H9 (cell line): ENCODE data around the gene NAE1. TPM values are rescaled to one million over a fixed set of nuclear protein-coding genes. Genes with fewer than 3 reads are reported as not detected.

ENCODE experiments used
- DNase-seq: peaks from one replicate; pipeline ENCODE4 v3.0.0-alpha.2; 2017
- H2AFZ ChIP-seq: one replicate; pipeline ENCODE4 v1.6.1; 2013; ENCODE audit warnings: mild to moderate bottlenecking, low read length, control low read depth, moderate library complexity
- H2AK5ac ChIP-seq: 2 replicates; pipeline ENCODE4 v1.6.1; 2013; ENCODE audit warnings: low read length, control low read depth, mixed read lengths; ENCODE audit not compliant: insufficient read length
- H2BK120ac ChIP-seq: one replicate; pipeline ENCODE4 v1.6.1; 2013; ENCODE audit warnings: low read depth, mild to moderate bottlenecking, low read length, control low read depth, inconsistent platforms; ENCODE audit not compliant: poor library complexity, severe bottlenecking
- H2BK12ac ChIP-seq: 2 replicates; pipeline ENCODE4 v1.6.1; 2013; ENCODE audit warnings: low read length, control low read depth, mixed read lengths, low read depth; ENCODE audit not compliant: insufficient read length
- H2BK15ac ChIP-seq: 2 replicates; pipeline ENCODE4 v1.6.1; 2013; ENCODE audit warnings: low read depth, low read length, control low read depth
- H2BK20ac ChIP-seq: one replicate; pipeline ENCODE4 v1.6.1; 2013; ENCODE audit warnings: low read depth, mild to moderate bottlenecking, low read length, control low read depth, inconsistent platforms; ENCODE audit not compliant: poor library complexity, severe bottlenecking
- H2BK5ac ChIP-seq: 2 replicates; pipeline ENCODE4 v1.6.1; 2013; ENCODE audit warnings: low read length, control low read depth, mixed read lengths; ENCODE audit not compliant: insufficient read length
- H3K14ac ChIP-seq: 2 replicates; pipeline ENCODE4 v1.6.1; 2013; ENCODE audit warnings: low read length, control low read depth; ENCODE audit not compliant: insufficient read depth
- H3K18ac ChIP-seq: 2 replicates; pipeline ENCODE4 v1.6.1; 2013; ENCODE audit warnings: low read depth, mild to moderate bottlenecking, mixed read lengths, low read length, control low read depth; ENCODE audit not compliant: insufficient read length
- H3K23ac ChIP-seq: 2 replicates; pipeline ENCODE4 v1.6.1; 2013; ENCODE audit warnings: low read length, control low read depth, mixed read lengths, low read depth; ENCODE audit not compliant: insufficient read length
- H3K23me2 ChIP-seq: 2 replicates; pipeline ENCODE4 v1.6.1; 2013; ENCODE audit warnings: low read depth, mild to moderate bottlenecking, mixed read lengths, low read length, control low read depth; ENCODE audit not compliant: insufficient read length, poor library complexity, severe bottlenecking
- H3K27ac ChIP-seq: 2 replicates; pipeline ENCODE4 v1.5.1; 2013; ENCODE audit warnings: low read length, control low read depth, mixed read lengths, low read depth; ENCODE audit not compliant: insufficient read length
- H3K27me3 ChIP-seq: 2 replicates; pipeline ENCODE4 v1.6.1; 2013; ENCODE audit warnings: low read length, control low read depth, inconsistent platforms; ENCODE audit not compliant: insufficient read depth
- H3K4ac ChIP-seq: 2 replicates; pipeline ENCODE4 v1.6.1; 2013; ENCODE audit warnings: low read depth, mild to moderate bottlenecking, control low read depth, inconsistent platforms, low read length, moderate library complexity
- H3K4me1 ChIP-seq: 2 replicates; pipeline ENCODE4 v1.6.1; 2013; ENCODE audit warnings: low read length, control low read depth, inconsistent platforms; ENCODE audit not compliant: insufficient read depth
- H3K4me2 ChIP-seq: 2 replicates; pipeline ENCODE4 v1.6.1; 2013; ENCODE audit warnings: low read length, control low read depth, mixed read lengths; ENCODE audit not compliant: insufficient read length, insufficient read depth
- H3K56ac ChIP-seq: 2 replicates; pipeline ENCODE4 v1.6.1; 2013; ENCODE audit warnings: low read depth, mild to moderate bottlenecking, mixed read lengths, low read length, control low read depth; ENCODE audit not compliant: insufficient read length
- H3K79me1 ChIP-seq: 2 replicates; pipeline ENCODE4 v1.6.1; 2013; ENCODE audit warnings: low read depth, mild to moderate bottlenecking, moderate library complexity, low read length, control low read depth, inconsistent platforms; ENCODE audit not compliant: insufficient read depth, poor library complexity, severe bottlenecking
- H3K79me2 ChIP-seq: 2 replicates; pipeline ENCODE4 v1.6.1; 2013; ENCODE audit warnings: low read length, control low read depth, inconsistent platforms; ENCODE audit not compliant: insufficient read depth
- H3K9ac ChIP-seq: 2 replicates; pipeline ENCODE4 v1.6.1; 2013; ENCODE audit warnings: low read length, control low read depth, mixed read lengths; ENCODE audit not compliant: insufficient read length; ENCODE audit errors: extremely low read depth
- H3K9me3 ChIP-seq: one replicate; pipeline ENCODE4 v1.6.1; 2013; ENCODE audit warnings: low read depth, low read length, inconsistent platforms; ENCODE audit not compliant: control insufficient read depth
- H3T11ph ChIP-seq: one replicate; pipeline ENCODE4 v1.6.1; 2013; ENCODE audit warnings: mild to moderate bottlenecking, low read length, control low read depth, inconsistent platforms
- H4K20me1 ChIP-seq: one replicate; pipeline ENCODE4 v1.6.1; 2013; ENCODE audit not compliant: control insufficient read depth, insufficient read length, insufficient read depth
- H4K5ac ChIP-seq: 2 replicates; pipeline ENCODE4 v1.6.1; 2013; ENCODE audit warnings: low read depth, mild to moderate bottlenecking, mixed read lengths, low read length, control low read depth; ENCODE audit not compliant: insufficient read length
- H4K8ac ChIP-seq: replicated peaks from 2 replicates; pipeline ENCODE4 v1.6.1; 2013; ENCODE audit warnings: low read length, control low read depth, mixed read lengths, low read depth; ENCODE audit not compliant: insufficient read length
- H4K91ac ChIP-seq: 2 replicates; pipeline ENCODE4 v1.6.1; 2013; ENCODE audit warnings: low read depth, mild to moderate bottlenecking, moderate library complexity, mixed read lengths, low read length, control low read depth; ENCODE audit not compliant: insufficient read length
- H3K27ac Mint-ChIP-seq, 3 experiments: 2 replicates in 2 of 3; 3 replicates in 1 of 3; pipeline ENCODE4 v1.8.0; 2020 to 2021; ENCODE audit warnings: mixed read lengths in 3 of 3, mild to moderate bottlenecking in 1 of 3, moderate library complexity in 1 of 3
- H3K27me3 Mint-ChIP-seq: 2 replicates; pipeline ENCODE4 v1.8.0; 2021; ENCODE audit warnings: low read depth, mild to moderate bottlenecking, moderate library complexity, mixed read lengths
- H3K36me3 Mint-ChIP-seq, 3 experiments: 2 replicates in 2 of 3; 3 replicates in 1 of 3; pipeline ENCODE4 v1.8.0; 2020 to 2021; ENCODE audit warnings: low read depth in 3 of 3, mixed read lengths in 3 of 3; ENCODE audit not compliant: insufficient read depth in 1 of 3
- H3K4me1 Mint-ChIP-seq, 2 experiments: 2 replicates each; pipeline ENCODE4 v1.8.0; 2020; ENCODE audit warnings: mixed read lengths in 2 of 2
- H3K4me3 Mint-ChIP-seq, 2 experiments: 2 replicates in 1 of 2; 3 replicates in 1 of 2; pipeline ENCODE4 v1.8.0; 2020 to 2021; ENCODE audit warnings: mild to moderate bottlenecking in 2 of 2, mixed read lengths in 2 of 2, moderate library complexity in 1 of 2
- H3K9me3 Mint-ChIP-seq, 2 experiments: 2 replicates in 1 of 2; 3 replicates in 1 of 2; pipeline ENCODE4 v1.8.0; 2020; ENCODE audit warnings: mild to moderate bottlenecking in 2 of 2, mixed read lengths in 2 of 2, moderate library complexity in 1 of 2
- CTCF ChIP-seq: fragments of 200-600 bp; sonication (generic); conservative IDR thresholded peaks from 3 replicates; pipeline ENCODE4 v1.8.0; 2021; ENCODE audit warnings: antibody characterized with exemption, mild to moderate bottlenecking
- WGBS: extraction: QIAGEN DNeasy Blood & Tissue Kit; methylation state at CpG from one replicate; pipeline ENCODE4 v1.1.7; 2013; ENCODE audit warnings: missing lambda C conversion rate, low lambda C conversion rate, mixed read lengths; ENCODE audit not compliant: insufficient read length; ENCODE audit errors: extremely low coverage; 5-methylcytosine and 5-hydroxymethylcytosine counted together
- total RNA-seq: library from RNA; stranded (reverse); gene quantifications from 2 replicates; pipeline ENCODE4 v1.2.1, GENCODE V29; 2021

NAE1 gene
- total RNA-seq, 1 experiment from 2014 or later, result 144 TPM

GRCh38 chr16:66786551-66786950 lies 44.2 kb downstream of the NAE1 start:
- H2BK12ac ChIP-seq, result no peak overlapping the region
- no peaks in the 10 kb centered on the region for H3K9me3 ChIP-seq
- Mint-ChIP-seq H3K36me3 (no peaks in the 10 kb centered on the region), H3K27me3 (no peaks in the 10 kb centered on the region), H3K9me3 (no peaks in the 10 kb centered on the region), H3K27ac (no peak overlapping the region), H3K4me1 (no peaks in the 10 kb centered on the region), H3K4me3 (no peak overlapping the region)
- no peak overlapping the region for H3K14ac ChIP-seq
- H2AFZ ChIP-seq, result no peak overlapping the region
- no peak overlapping the region for H3K4me2 ChIP-seq
- DNase-seq, result no peak
- no peak overlapping the region for H3K56ac ChIP-seq
- no peak overlapping the region for H3K18ac ChIP-seq
- H4K20me1 ChIP-seq, result no peaks in the 10 kb centered on the region
- no peak overlapping the region for H2BK15ac ChIP-seq
- no peak overlapping the region for H4K5ac ChIP-seq
- no peak overlapping the region for H3K27ac ChIP-seq
- no peak overlapping the region for H2BK5ac ChIP-seq
- no CpG with 5 or more reads among the region's 3 CpGs for WGBS
- no peaks in the 10 kb centered on the region for H3K27me3 ChIP-seq
- no peaks in the 10 kb centered on the region for H3K4me1 ChIP-seq
- no peaks in the 10 kb centered on the region for H3K23me2 ChIP-seq
- H4K8ac ChIP-seq, result no peak overlapping the region
- H3K4ac ChIP-seq, result no peak overlapping the region
- H3T11ph ChIP-seq, result no peak overlapping the region
- H3K79me2 ChIP-seq, result no peaks in the 10 kb centered on the region
- H3K79me1 ChIP-seq, result no peaks in the 10 kb centered on the region
- H3K23ac ChIP-seq, result no peak overlapping the region
- H2BK120ac ChIP-seq, result no peak overlapping the region
- no peak overlapping the region for H4K91ac ChIP-seq
- H2AK5ac ChIP-seq, result no peak overlapping the region
- H3K9ac ChIP-seq, result no peak overlapping the region
- TF ChIP-seq CTCF, result no peak
- H2BK20ac ChIP-seq, result no peak overlapping the region
